Large intestine (tissue), 3 donors: Measurements from ENCODE around the gene INHBE. TPM values are rescaled to one million over a fixed set of nuclear protein-coding genes. Genes with fewer than 3 reads are reported as not detected.

Source experiments
- DNase-seq, 2 donors: peaks; one replicate each; pipeline versions ENCODE4 v3.0.0 to v3.0.0-alpha.2; 2013
- H3K27ac ChIP-seq: one replicate; pipeline ENCODE4 v1.5.1; 2013; ENCODE audit warnings: low read length
- H3K27me3 ChIP-seq: 2 replicates; pipeline ENCODE4 v1.6.1; 2013; ENCODE audit warnings: low read length; ENCODE audit not compliant: control insufficient read depth, insufficient read depth
- H3K36me3 ChIP-seq: 2 replicates; pipeline ENCODE4 v1.6.1; 2013; ENCODE audit warnings: low read length; ENCODE audit not compliant: control insufficient read depth, insufficient read depth
- H3K4me1 ChIP-seq: one replicate; pipeline ENCODE4 v1.6.1; 2013; ENCODE audit warnings: low read length; ENCODE audit not compliant: control insufficient read depth, insufficient read depth
- H3K4me3 ChIP-seq: one replicate; pipeline ENCODE4 v1.5.1; 2013; ENCODE audit warnings: low read length
- H3K9me3 ChIP-seq: one replicate; pipeline ENCODE4 v1.6.1; 2013; ENCODE audit warnings: mild to moderate bottlenecking, low read depth, low read length, moderate library complexity; ENCODE audit not compliant: control insufficient read depth
- WGBS: methylation state at CpG from one replicate; pipeline ENCODE4 v1.1.5; 2013; ENCODE audit warnings: low lambda C conversion rate; ENCODE audit not compliant: insufficient coverage; 5-methylcytosine and 5-hydroxymethylcytosine counted together
- polyA plus RNA-seq: library from polyadenylated mRNA; unstranded; fragments of 120-200 nt; gene quantifications from one replicate; pipeline ENCODE4 v1.2.1, GENCODE V29; 2013

The INHBE gene
- polyA plus RNA-seq, 1 donor = 0.28 TPM

DNA sequence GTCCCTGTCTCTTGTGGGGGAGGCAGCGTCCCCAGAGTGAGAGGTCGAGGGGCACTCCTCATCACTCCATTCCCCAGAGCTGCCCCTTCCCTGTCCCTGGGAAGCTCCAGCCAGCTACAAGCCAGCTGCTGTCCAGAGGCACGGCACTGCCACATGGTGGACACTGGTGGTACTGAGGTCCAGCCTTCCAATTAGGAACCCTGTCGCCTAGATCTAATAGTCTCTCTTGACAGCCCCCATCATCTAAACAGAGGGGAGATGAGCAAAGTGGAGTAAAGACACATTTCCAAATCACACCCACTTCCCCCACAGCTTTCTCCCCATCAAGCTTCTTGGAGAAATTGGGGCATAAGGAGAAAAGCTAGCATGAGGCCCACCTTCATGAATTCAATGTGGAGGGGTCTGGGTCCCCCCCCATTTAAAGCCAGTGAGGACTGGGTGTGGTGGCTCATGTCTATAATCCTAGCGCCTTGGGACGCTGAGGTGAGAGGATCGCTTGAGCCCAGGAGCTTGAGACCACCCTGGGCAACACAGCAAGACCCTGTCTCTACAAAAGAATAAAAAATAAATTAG is 2.1 kb upstream of the INHBE start:
- Histone ChIP-seq H3K36me3 (no peaks in the 10 kb centered on the region), H3K27ac (peak overlapping the region; percentile 84), H3K4me1 (peaks cover 49% of the 10 kb centered on the region), H3K4me3 (no peak overlapping the region), H3K27me3 (no peaks in the 10 kb centered on the region), H3K9me3 (no peaks in the 10 kb centered on the region)
- no CpG with 5 or more reads among the region's 7 CpGs for WGBS
- DNase-seq = peak; percentile 65 to 73

DNA sequence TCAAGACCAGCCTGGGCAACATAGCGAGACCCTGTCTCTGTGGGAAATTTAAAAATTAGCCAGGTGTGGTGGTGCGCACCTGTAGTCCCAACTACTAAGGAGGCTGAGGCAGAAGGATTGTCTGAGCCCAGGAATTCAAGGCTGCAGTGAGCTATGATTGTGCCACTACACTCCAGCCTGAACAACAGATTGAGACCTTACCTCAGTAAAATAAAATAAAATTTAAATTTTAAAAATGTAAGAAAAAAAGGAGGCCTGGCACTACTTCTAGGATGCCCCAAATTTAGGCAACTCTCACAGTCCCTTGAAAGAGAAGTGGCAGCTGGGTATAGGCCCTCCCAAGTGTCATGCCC is 918 bp upstream of the INHBE start:
- H3K9me3 ChIP-seq = no peaks in the 10 kb centered on the region
- no peaks in the 10 kb centered on the region for H3K27me3 ChIP-seq
- DNase-seq = no peak
- no peak overlapping the region for H3K4me3 ChIP-seq
- H3K36me3 ChIP-seq = no peaks in the 10 kb centered on the region
- peak overlapping the region; percentile 25 for H3K27ac ChIP-seq
- H3K4me1 ChIP-seq = peaks cover 54% of the 10 kb centered on the region
- WGBS = no CpG with 5 or more reads among the region's 2 CpGs

DNA sequence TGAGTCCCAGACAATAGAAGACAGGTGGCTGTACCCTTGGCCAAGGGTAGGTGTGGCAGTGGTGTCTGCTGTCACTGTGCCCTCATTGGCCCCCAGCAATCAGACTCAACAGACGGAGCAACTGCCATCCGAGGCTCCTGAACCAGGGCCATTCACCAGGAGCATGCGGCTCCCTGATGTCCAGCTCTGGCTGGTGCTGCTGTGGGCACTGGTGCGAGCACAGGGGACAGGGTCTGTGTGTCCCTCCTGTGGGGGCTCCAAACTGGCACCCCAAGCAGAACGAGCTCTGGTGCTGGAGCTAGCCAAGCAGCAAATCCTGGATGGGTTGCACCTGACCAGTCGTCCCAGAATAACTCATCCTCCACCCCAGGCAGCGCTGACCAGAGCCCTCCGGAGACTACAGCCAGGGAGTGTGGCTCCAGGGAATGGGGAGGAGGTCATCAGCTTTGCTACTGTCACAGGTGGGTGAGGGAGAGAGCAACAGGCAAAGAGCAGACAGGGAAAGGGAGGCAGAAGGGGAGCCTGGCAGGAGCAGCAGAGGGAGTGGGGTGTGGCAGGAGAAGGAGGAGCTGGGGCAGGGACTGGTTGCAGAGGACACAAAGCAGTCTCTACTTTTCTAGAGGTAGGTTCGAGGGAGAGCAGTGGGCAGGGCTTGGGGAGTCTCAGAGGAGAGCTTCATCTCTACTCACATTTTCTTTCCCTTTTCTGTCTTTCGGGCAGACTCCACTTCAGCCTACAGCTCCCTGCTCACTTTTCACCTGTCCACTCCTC is 452 bp downstream of the INHBE start:
- Histone ChIP-seq H3K9me3 (no peaks in the 10 kb centered on the region), H3K4me3 (no peak overlapping the region), H3K27ac (peak overlapping the region; percentile 71), H3K27me3 (peaks cover 4% of the 10 kb centered on the region), H3K36me3 (no peaks in the 10 kb centered on the region), H3K4me1 (peaks cover 53% of the 10 kb centered on the region)
- WGBS = 40% methylated on average over 1 of the region's 10 CpGs
- peak in 1 of 2 donors; percentile 35 for DNase-seq

DNA sequence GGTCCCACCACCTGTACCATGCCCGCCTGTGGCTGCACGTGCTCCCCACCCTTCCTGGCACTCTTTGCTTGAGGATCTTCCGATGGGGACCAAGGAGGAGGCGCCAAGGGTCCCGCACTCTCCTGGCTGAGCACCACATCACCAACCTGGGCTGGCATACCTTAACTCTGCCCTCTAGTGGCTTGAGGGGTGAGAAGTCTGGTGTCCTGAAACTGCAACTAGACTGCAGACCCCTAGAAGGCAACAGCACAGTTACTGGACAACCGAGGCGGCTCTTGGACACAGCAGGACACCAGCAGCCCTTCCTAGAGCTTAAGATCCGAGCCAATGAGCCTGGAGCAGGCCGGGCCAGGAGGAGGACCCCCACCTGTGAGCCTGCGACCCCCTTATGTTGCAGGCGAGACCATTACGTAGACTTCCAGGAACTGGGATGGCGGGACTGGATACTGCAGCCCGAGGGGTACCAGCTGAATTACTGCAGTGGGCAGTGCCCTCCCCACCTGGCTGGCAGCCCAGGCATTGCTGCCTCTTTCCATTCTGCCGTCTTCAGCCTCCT is 1.1 kb downstream of the INHBE start:
- Histone ChIP-seq H3K4me3 (no peak overlapping the region), H3K9me3 (no peaks in the 10 kb centered on the region), H3K27me3 (peaks cover 10% of the 10 kb centered on the region), H3K27ac (no peak overlapping the region), H3K36me3 (no peaks in the 10 kb centered on the region), H3K4me1 (peaks cover 53% of the 10 kb centered on the region)
- no CpG with 5 or more reads among the region's 15 CpGs for WGBS
- DNase-seq = peak in 1 of 2 donors; percentile 58

DNA sequence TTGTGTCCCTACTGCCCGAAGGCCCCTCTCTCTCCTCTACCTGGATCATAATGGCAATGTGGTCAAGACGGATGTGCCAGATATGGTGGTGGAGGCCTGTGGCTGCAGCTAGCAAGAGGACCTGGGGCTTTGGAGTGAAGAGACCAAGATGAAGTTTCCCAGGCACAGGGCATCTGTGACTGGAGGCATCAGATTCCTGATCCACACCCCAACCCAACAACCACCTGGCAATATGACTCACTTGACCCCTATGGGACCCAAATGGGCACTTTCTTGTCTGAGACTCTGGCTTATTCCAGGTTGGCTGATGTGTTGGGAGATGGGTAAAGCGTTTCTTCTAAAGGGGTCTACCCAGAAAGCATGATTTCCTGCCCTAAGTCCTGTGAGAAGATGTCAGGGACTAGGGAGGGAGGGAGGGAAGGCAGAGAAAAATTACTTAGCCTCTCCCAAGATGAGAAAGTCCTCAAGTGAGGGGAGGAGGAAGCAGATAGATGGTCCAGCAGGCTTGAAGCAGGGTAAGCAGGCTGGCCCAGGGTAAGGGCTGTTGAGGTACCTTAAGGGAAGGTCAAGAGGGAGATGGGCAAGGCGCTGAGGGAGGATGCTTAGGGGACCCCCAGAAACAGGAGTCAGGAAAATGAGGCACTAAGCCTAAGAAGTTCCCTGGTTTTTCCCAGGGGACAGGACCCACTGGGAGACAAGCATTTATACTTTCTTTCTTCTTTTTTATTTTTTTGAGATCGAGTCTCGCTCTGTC is 1.8 kb downstream of the INHBE start:
- H3K4me1 ChIP-seq = peaks cover 51% of the 10 kb centered on the region
- WGBS = 100% methylated on average over 2 of the region's 6 CpGs

DNA sequence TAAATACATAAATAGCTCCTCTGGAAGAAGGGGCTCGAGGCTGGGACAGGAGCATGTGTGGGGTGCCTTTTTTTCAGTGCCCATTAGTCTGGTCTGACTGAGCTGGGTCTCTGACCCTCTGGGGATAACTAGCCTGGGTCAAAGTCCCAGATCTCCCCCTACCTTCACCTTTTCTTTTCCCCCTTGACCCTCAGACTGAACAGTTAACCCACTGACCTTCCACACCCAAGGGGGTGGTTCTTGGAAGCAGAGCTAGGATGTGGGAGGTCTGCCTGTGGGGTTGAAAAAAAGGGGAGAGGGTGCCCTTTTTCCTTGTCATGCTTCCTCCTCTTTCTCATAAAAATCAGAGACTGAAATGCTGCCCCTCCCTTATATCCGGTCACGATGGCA is 3.6 kb downstream of the INHBE start:
- H3K4me1 ChIP-seq = peaks cover 51% of the 10 kb centered on the region
- no peak for DNase-seq

More for the DNA sequence above, 1.8 kb downstream of the INHBE start:
- no peak overlapping the region for H3K27ac ChIP-seq
- DNase-seq = no peak
- H3K4me3 ChIP-seq = no peak overlapping the region
- H3K36me3 ChIP-seq = no peaks in the 10 kb centered on the region
- H3K27me3 ChIP-seq = peaks cover 13% of the 10 kb centered on the region
- H3K9me3 ChIP-seq = no peaks in the 10 kb centered on the region

DNA sequence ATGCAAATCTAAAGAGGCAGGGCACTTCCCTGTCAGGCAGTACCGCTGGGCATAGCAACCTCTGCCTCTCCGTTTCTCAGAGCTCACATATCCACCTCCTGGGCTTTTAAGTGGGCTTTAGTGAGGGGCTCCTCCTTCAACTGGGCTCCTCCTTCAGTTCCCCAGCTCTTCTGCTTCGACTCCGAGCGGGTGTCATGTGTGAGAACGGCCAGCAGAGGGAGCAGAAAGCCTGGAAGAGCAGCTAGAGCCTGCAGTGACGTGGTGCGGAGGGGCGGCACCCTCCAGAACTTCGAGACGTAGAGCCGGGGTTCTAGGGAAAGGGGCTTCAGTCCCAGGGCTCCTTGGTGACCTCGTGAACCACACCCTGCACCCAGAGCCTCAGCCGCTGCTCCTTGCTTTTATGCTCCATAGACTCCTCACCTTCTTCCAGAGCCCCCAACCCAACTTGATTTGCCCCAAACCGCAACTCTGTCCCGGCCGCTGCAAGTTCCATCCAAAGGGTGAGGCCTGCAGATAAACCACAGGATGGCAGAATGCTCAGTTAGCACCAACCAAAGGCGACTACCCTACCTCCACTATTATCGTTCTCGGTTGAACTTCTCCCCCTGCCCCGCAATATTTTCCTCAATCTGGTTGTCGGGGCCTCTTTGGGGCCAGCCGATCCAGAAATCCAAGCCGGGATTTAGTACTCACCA is 4.1 kb downstream of the INHBE start:
- DNase-seq = peak; percentile 95 to 96
- H3K36me3 ChIP-seq = no peaks in the 10 kb centered on the region
- peak overlapping the region; percentile 40 for H3K27ac ChIP-seq
- no CpG with 5 or more reads among the region's 24 CpGs for WGBS
- H3K9me3 ChIP-seq = no peaks in the 10 kb centered on the region
- peak overlapping the region; percentile 55 for H3K4me3 ChIP-seq
- peaks cover 13% of the 10 kb centered on the region for H3K27me3 ChIP-seq
- peaks cover 47% of the 10 kb centered on the region for H3K4me1 ChIP-seq

More for the DNA sequence above, 3.6 kb downstream of the INHBE start:
- Histone ChIP-seq H3K27ac (peak overlapping the region; percentile 40), H3K27me3 (peaks cover 13% of the 10 kb centered on the region), H3K9me3 (no peaks in the 10 kb centered on the region), H3K4me3 (peak overlapping the region; percentile 55), H3K36me3 (no peaks in the 10 kb centered on the region)
- WGBS = no CpG with 5 or more reads among the region's 3 CpGs

DNA sequence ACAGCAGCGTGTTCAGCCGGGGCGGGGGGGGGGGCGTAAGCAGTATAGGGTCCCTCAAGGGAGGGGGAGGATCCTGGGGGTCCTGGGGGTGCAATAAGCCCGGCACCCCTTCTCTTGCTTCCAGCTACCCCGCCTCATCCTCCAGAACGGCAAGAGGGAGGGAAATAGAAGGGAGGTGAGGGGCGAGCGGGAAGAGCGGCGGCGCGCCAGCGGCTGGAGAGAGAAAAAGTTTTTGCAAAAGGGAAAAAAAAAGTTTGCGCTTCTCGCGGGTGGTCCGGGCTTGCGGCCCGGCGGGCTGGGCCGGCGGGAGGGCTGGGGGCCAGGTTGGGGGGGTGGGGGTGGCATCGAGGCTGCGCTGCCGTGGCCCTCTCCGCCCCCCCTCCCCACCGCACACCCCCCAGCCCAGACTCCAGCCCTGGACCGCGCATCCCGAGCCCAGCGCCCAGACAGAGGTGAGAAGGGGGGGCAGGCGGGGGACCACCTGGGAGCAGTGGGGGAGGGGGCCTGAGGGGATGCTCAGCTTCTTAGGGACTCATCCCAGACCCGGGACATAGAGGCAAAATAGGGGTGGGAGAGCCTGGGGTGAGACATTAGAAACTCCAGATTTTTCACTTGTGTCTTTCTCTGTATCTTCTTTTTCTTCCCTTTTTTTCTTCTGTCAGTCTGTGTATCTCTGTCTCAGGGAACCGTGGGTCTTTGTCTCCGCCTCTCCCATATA is 4.8 kb downstream of the INHBE start, which contains the start of gene GLI1:
GLI1 (plus strand) TSS at position 36 of the 718 bp plus-strand sequence. CDS start 3,907 bp downstream, outside the sequence.
- peak within 1 kb of the TSS; percentile 55 for H3K4me3 ChIP-seq
- WGBS = 0% methylated on average over 1 of the region's 36 CpGs
- H3K27ac ChIP-seq = peak within 1 kb of the TSS; percentile 45
- DNase-seq = no peak
- H3K4me1 ChIP-seq = peaks cover 41% of the 10 kb centered on the region
- peaks cover 13% of the 10 kb centered on the region for H3K27me3 ChIP-seq
- H3K36me3 ChIP-seq = no peaks in the 10 kb centered on the region
- no peaks in the 10 kb centered on the region for H3K9me3 ChIP-seq

DNA sequence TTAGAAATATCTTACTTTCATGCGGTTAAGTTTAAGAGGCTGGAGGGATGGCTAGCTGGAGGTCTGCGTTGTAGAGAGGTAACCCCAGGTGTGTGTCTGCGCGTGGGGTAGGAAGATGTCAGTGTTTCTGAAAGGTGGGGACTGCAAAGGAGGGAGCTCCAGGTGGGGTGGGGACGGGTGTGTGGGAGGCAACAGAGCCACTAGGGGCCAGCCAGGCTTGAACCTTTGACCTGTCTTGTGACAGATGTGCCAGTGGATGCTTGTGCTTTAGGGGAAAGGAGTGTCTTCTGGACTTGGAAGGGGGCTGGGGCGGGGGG is 5.3 kb downstream of the INHBE start:
- DNase-seq = peak in 1 of 2 donors; percentile 52
- H3K27ac ChIP-seq = peak overlapping the region; percentile 45

More for the DNA sequence above, 5.3 kb downstream of the INHBE start:
- Histone ChIP-seq H3K9me3 (no peaks in the 10 kb centered on the region), H3K4me3 (peak overlapping the region; percentile 55), H3K36me3 (no peaks in the 10 kb centered on the region), H3K27me3 (peaks cover 13% of the 10 kb centered on the region), H3K4me1 (peaks cover 36% of the 10 kb centered on the region)
- WGBS = no CpG with 5 or more reads among the region's 6 CpGs
